WTC11 (cell line): ENCODE measurements around the gene UMODL1. TPM values are rescaled to one million over a fixed set of nuclear protein-coding genes. Genes with fewer than 3 reads are reported as not detected.
A peak's percentile ranks its signal among the peaks of the same experiment; 100 is the strongest.

Source experiments
- ATAC-seq: fragments of 200-7000 bp; cut with Tn5 transposase; 2 replicates; pipeline ENCODE4 v1.10.0; 2021; ENCODE audit warnings: mild to moderate bottlenecking, moderate library complexity
- CTCF ChIA-PET: fragments of 300-600 bp; sonication (Branson Sonifier 250); formaldehyde crosslinking; loops from one replicate; lab custom pipeline; 2021; ENCODE audit warnings: antibody characterized with exemption; lab: Charles Lee
- POLR2A ChIA-PET: fragments of 350-600 bp; sonication (Branson Sonifier 250); formaldehyde crosslinking; loops from one replicate; lab custom pipeline; 2021; ENCODE audit warnings: antibody characterized with exemption; lab: Charles Lee
- DNase-seq: peaks from one replicate; pipeline ENCODE4 v3.0.0; 2021; ENCODE audit warnings: low spot score
- H3K27ac Mint-ChIP-seq: 2 replicates; pipeline ENCODE4 v1.8.0; 2021; ENCODE audit warnings: mixed read lengths
- H3K27me3 Mint-ChIP-seq: 2 replicates; pipeline ENCODE4 v1.8.0; 2021; ENCODE audit warnings: low read depth, mild to moderate bottlenecking, moderate library complexity, mixed read lengths
- H3K36me3 Mint-ChIP-seq: 2 replicates; pipeline ENCODE4 v1.8.0; 2021; ENCODE audit warnings: mixed read lengths
- H3K4me1 Mint-ChIP-seq: 2 replicates; pipeline ENCODE4 v1.8.0; 2022; ENCODE audit warnings: mixed read lengths
- H3K4me3 Mint-ChIP-seq: 2 replicates; pipeline ENCODE4 v1.8.0; 2021; ENCODE audit warnings: mild to moderate bottlenecking, moderate library complexity, mixed read lengths
- H3K9me3 Mint-ChIP-seq: 2 replicates; pipeline ENCODE4 v1.8.0; 2021; ENCODE audit warnings: mixed read lengths
- AR ChIP-seq: fragments of 250-450 bp; sonication (Bioruptor Pico); IDR thresholded peaks from 2 replicates; pipeline ENCODE4 v1.9.0; 2021; ENCODE audit warnings: mild to moderate bottlenecking
- ATF3 ChIP-seq: sonication (generic); formaldehyde crosslinking; conservative IDR thresholded peaks from 2 replicates; pipeline ENCODE4 v1.8.1; 2022; ENCODE audit warnings: mild to moderate bottlenecking, missing genetic modification reagents
- CREM ChIP-seq: sonication (generic); formaldehyde crosslinking; IDR thresholded peaks from 2 replicates; pipeline ENCODE4 v1.8.1; 2022; ENCODE audit warnings: mild to moderate bottlenecking, missing genetic modification reagents, moderate library complexity
- E2F1 ChIP-seq: sonication (generic); formaldehyde crosslinking; IDR thresholded peaks from 2 replicates; pipeline ENCODE4 v1.8.0; 2022; ENCODE audit warnings: mild to moderate bottlenecking, missing genetic modification reagents
- ELF4 ChIP-seq: sonication (generic); formaldehyde crosslinking; IDR thresholded peaks from 2 replicates; pipeline ENCODE4 v1.8.1; 2022; ENCODE audit warnings: low read depth, mild to moderate bottlenecking, moderate library complexity, missing genetic modification reagents
- ETV6 ChIP-seq: sonication (generic); formaldehyde crosslinking; IDR thresholded peaks from 2 replicates; pipeline ENCODE4 v1.8.1; 2022; ENCODE audit warnings: mild to moderate bottlenecking, missing genetic modification reagents
- FOXP1 ChIP-seq: sonication (generic); formaldehyde crosslinking; IDR thresholded peaks from 2 replicates; pipeline ENCODE4 v1.8.0; 2022; ENCODE audit warnings: missing genetic modification reagents, mild to moderate bottlenecking, moderate library complexity, borderline replicate concordance
- FOXP4 ChIP-seq: sonication (generic); formaldehyde crosslinking; IDR thresholded peaks from 2 replicates; pipeline ENCODE4 v1.8.0; 2022; ENCODE audit warnings: mild to moderate bottlenecking, missing genetic modification reagents
- GABPB1 ChIP-seq: sonication (generic); formaldehyde crosslinking; IDR thresholded peaks from 2 replicates; pipeline ENCODE4 v1.8.1; 2023; ENCODE audit warnings: mild to moderate bottlenecking, missing genetic modification reagents
- GTF2I ChIP-seq: fragments of 250-450 bp; sonication (Bioruptor Pico); conservative IDR thresholded peaks from 2 replicates; pipeline ENCODE4 v1.4.0; 2021; ENCODE audit warnings: mild to moderate bottlenecking
- IRF1 ChIP-seq: sonication (generic); formaldehyde crosslinking; IDR thresholded peaks from 2 replicates; pipeline ENCODE4 v1.8.0; 2023; ENCODE audit warnings: missing genetic modification reagents
- JAZF1 ChIP-seq: fragments of 250-450 bp; sonication (Bioruptor Pico); IDR thresholded peaks from 2 replicates; pipeline ENCODE4 v1.9.0; 2021; ENCODE audit warnings: moderate library complexity, mild to moderate bottlenecking, inconsistent platforms
- JUN ChIP-seq: sonication (generic); formaldehyde crosslinking; IDR thresholded peaks from 2 replicates; pipeline ENCODE4 v1.8.0; 2023; ENCODE audit warnings: mild to moderate bottlenecking, missing genetic modification reagents
- NFYB ChIP-seq: sonication (generic); formaldehyde crosslinking; conservative IDR thresholded peaks from 2 replicates; pipeline ENCODE4 v1.8.0; 2022; ENCODE audit warnings: low read depth, missing genetic modification reagents
- NR3C1 ChIP-seq: sonication (generic); formaldehyde crosslinking; conservative IDR thresholded peaks from 2 replicates; pipeline ENCODE4 v1.8.1; 2023; ENCODE audit warnings: low read depth, mild to moderate bottlenecking, missing genetic modification reagents
- OVOL2 ChIP-seq: fragments of 250-450 bp; sonication (Bioruptor Pico); IDR thresholded peaks from 2 replicates; pipeline ENCODE4 v1.9.0; 2021; ENCODE audit warnings: mild to moderate bottlenecking, borderline replicate concordance
- SP1 ChIP-seq: sonication (generic); formaldehyde crosslinking; conservative IDR thresholded peaks from 2 replicates; pipeline ENCODE4 v1.8.1; 2022; ENCODE audit warnings: missing genetic modification reagents
- TEAD1 ChIP-seq: sonication (generic); formaldehyde crosslinking; IDR thresholded peaks from 2 replicates; pipeline ENCODE4 v1.8.0; 2022; ENCODE audit warnings: mild to moderate bottlenecking, missing genetic modification reagents
- ZBTB21 ChIP-seq: sonication (generic); formaldehyde crosslinking; IDR thresholded peaks from 2 replicates; pipeline ENCODE4 v1.8.1; 2023; ENCODE audit warnings: mild to moderate bottlenecking, missing genetic modification reagents, borderline replicate concordance
- ZBTB43 ChIP-seq: sonication (generic); formaldehyde crosslinking; IDR thresholded peaks from 2 replicates; pipeline ENCODE4 v1.8.1; 2023; ENCODE audit warnings: mild to moderate bottlenecking, missing genetic modification reagents
- ZMAT4 ChIP-seq: fragments of 250-450 bp; sonication (Bioruptor Pico); IDR thresholded peaks from 2 replicates; pipeline ENCODE4 v1.9.0; 2021; ENCODE audit warnings: mild to moderate bottlenecking
- ZNF232 ChIP-seq: sonication (generic); formaldehyde crosslinking; IDR thresholded peaks from 2 replicates; pipeline ENCODE4 v1.8.0; 2022; ENCODE audit warnings: mild to moderate bottlenecking, missing genetic modification reagents
- ZNF396 ChIP-seq: fragments of 250-450 bp; sonication (Bioruptor Pico); IDR thresholded peaks from 2 replicates; pipeline ENCODE4 v1.8.0; 2021; ENCODE audit warnings: mild to moderate bottlenecking, moderate library complexity, borderline replicate concordance
- ZNF423 ChIP-seq: fragments of 250-450 bp; sonication (Bioruptor Pico); IDR thresholded peaks from 2 replicates; pipeline ENCODE4 v2.1.2; 2022; ENCODE audit warnings: mild to moderate bottlenecking, moderate library complexity
- ZSCAN18 ChIP-seq: fragments of 250-450 bp; sonication (Bioruptor Pico); IDR thresholded peaks from 2 replicates; pipeline ENCODE4 v2.1.2; 2022; ENCODE audit warnings: mild to moderate bottlenecking, moderate library complexity
- total RNA-seq: library from RNA; stranded (reverse); gene quantifications from 3 replicates; pipeline ENCODE4 v1.2.3, GENCODE V29; 2021

Gene UMODL1
- total RNA-seq, 1 experiment from 2014 or later = not detected

- TF ChIP-seq ZSCAN18 (CRISPR knock-in tag) = no peak
- TF ChIP-seq ZNF423 (CRISPR knock-in tag) = no peak
- TF ChIP-seq OVOL2 (CRISPR knock-in tag) = no peak
Observed at GRCh38 chr21:42160111-42160721, 89.1 kb downstream of the UMODL1 start (continued).

GRCh38 chr21:42160765-42161164, 89.6 kb downstream of the UMODL1 start:
- CTCF ChIA-PET = interaction anchor here (0.8 kb wide), 1 partner anchor 20 kb away, joined by 3 read pairs; no protein-coding TSS in a partner anchor
- no peaks in the 10 kb centered on the region for H3K36me3 Mint-ChIP-seq

GRCh38 chr21:42161401-42161955, 90.4 kb downstream of the UMODL1 start:
- H3K27ac Mint-ChIP-seq = peak overlapping the region; percentile 29
- H3K4me3 Mint-ChIP-seq = no peak overlapping the region
- TF ChIP-seq ZBTB43 (CRISPR knock-in tag) (no peak), FOXP4 (CRISPR knock-in tag) (no peak), CREM (CRISPR knock-in tag) (no peak), IRF1 (no peak), NFYB (CRISPR knock-in tag) (no peak), AR (CRISPR knock-in tag) (no peak), E2F1 (CRISPR knock-in tag) (no peak), GTF2I (CRISPR knock-in tag) (no peak), ETV6 (CRISPR knock-in tag) (no peak), NR3C1 (CRISPR knock-in tag) (no peak), SP1 (CRISPR knock-in tag) (no peak)
- no peaks in the 10 kb centered on the region for H3K27me3 Mint-ChIP-seq
- no peak for ATAC-seq
- CTCF ChIA-PET = interaction anchor here (0.8 kb wide), 1 partner anchor 21 kb away, joined by 3 read pairs; no protein-coding TSS in a partner anchor
- POLR2A ChIA-PET = no interaction called here
- DNase-seq = no peak
- H3K9me3 Mint-ChIP-seq = no peaks in the 10 kb centered on the region
- H3K36me3 Mint-ChIP-seq = no peaks in the 10 kb centered on the region
- peaks cover 8% of the 10 kb centered on the region for H3K4me1 Mint-ChIP-seq

More at GRCh38 chr21:42160765-42161164, 89.6 kb downstream of the UMODL1 start:
- Mint-ChIP-seq H3K27me3 (no peaks in the 10 kb centered on the region), H3K4me1 (peaks cover 8% of the 10 kb centered on the region), H3K4me3 (no peak overlapping the region), H3K27ac (no peak overlapping the region), H3K9me3 (no peaks in the 10 kb centered on the region)
- TF ChIP-seq JUN (no peak), ZBTB21 (CRISPR knock-in tag) (no peak), ATF3 (CRISPR knock-in tag) (no peak), FOXP1 (CRISPR knock-in tag) (no peak), ZNF232 (CRISPR knock-in tag) (no peak), GABPB1 (CRISPR knock-in tag) (no peak), TEAD1 (CRISPR knock-in tag) (no peak), ELF4 (CRISPR knock-in tag) (no peak), ZNF396 (no peak), ZMAT4 (CRISPR knock-in tag) (no peak), SP1 (CRISPR knock-in tag) (no peak), JAZF1 (CRISPR knock-in tag) (no peak)
- no peak for DNase-seq
- no peak for ATAC-seq
- POLR2A ChIA-PET = no interaction called here
